Measurements from ENCODE around the gene GIT2.
A peak's percentile ranks its signal among the peaks of the same experiment; 100 is the strongest.
"Not testable (repeated sequence)": the region's sequence is repeated elsewhere in the genome, so short reads cannot be mapped to it uniquely, and the experiment has no call there.

GIT2 gene

DNA sequence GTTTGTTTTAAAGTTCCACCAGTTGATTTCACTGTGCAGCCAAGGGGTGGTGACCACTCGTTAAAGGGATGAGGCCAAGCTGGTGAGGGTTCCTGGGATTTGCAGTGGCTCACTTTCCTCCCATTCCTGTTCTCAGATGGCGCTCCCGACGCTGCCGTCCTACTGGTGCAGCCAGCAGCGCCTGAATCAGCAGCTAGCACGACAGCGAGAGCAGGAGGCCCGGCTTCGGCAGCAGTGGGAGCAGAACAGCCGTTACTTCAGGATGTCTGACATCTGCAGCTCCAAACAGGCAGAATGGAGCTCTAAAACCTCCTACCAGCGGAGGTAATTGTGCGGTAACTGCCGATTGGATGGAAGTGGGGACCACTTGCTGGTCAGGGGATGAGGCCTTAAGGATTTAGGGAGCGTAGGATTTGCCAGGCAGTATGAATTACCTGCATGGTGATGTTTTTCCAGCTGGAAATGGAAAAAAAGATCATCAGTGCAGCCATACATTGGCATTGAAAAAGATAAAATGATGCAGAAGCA, 93.2 kb downstream of the GIT2 start:
- Histone ChIP-seq H3K27ac (no peak overlapping the region), H3K36me3 (peaks cover 58% of the 10 kb centered on the region), H3K9me3 (no peaks in the 10 kb centered on the region), H3K4me3 (ENCODE audit: low read depth in 1 of 2, low read length in 1 of 2) (no peak overlapping the region), H3K4me1 (ENCODE audit: control insufficient read depth in 1 of 2, insufficient read depth in 1 of 2, low read depth in 1 of 2, low read length in 1 of 2) (peaks cover 17 to 27% of the 10 kb centered on the region in 2 experiments), H3K27me3 (no peaks in the 10 kb centered on the region)
- no peak for TF ChIP-seq CTCF (IDR thresholded peaks at IDR 0.05)

- no peak for TF ChIP-seq CTCF (IDR thresholded peaks at IDR 0.05)
- Histone ChIP-seq H3K4me1 (ENCODE audit: control insufficient read depth in 1 of 2, insufficient read depth in 1 of 2, low read depth in 1 of 2, low read length in 1 of 2) (peaks cover 17 to 27% of the 10 kb centered on the region in 2 experiments), H3K4me3 (ENCODE audit: low read depth in 1 of 2, low read length in 1 of 2) (peak overlapping the region; percentile 76 to 78), H3K27ac (peak overlapping the region; percentile 86), H3K27me3 (no peaks in the 10 kb centered on the region), H3K9me3 (no peaks in the 10 kb centered on the region), H3K36me3 (peaks cover 38% of the 10 kb centered on the region)
These were observed 95.2 kb downstream of the GIT2 start for GRCh38 chr12:109900752-109901580.

- peak within 1 kb of the TSS; percentile 76 to 78 for H3K4me3 ChIP-seq (ENCODE audit: low read depth in 1 of 2, low read length in 1 of 2)
- H3K27ac ChIP-seq = peak within 1 kb of the TSS; percentile 86
- TF ChIP-seq CTCF (IDR thresholded peaks at IDR 0.05) = peak; percentile 37
- H3K4me1 ChIP-seq (ENCODE audit: control insufficient read depth in 1 of 2, insufficient read depth in 1 of 2, low read depth in 1 of 2, low read length in 1 of 2) = peaks cover 17 to 27% of the 10 kb centered on the region in 2 experiments
- no peaks in the 10 kb centered on the region for H3K27me3 ChIP-seq
- peaks cover 29% of the 10 kb centered on the region for H3K36me3 ChIP-seq
- H3K9me3 ChIP-seq = no peaks in the 10 kb centered on the region
These were observed 96.1 kb downstream of the GIT2 start, which contains the start of gene TCHP for GRCh38 chr12:109899783-109900751. Gene TCHP (plus strand): TSS chr12:109900274. CDS start chr12:109903027, 2,753 bp downstream.

DNA sequence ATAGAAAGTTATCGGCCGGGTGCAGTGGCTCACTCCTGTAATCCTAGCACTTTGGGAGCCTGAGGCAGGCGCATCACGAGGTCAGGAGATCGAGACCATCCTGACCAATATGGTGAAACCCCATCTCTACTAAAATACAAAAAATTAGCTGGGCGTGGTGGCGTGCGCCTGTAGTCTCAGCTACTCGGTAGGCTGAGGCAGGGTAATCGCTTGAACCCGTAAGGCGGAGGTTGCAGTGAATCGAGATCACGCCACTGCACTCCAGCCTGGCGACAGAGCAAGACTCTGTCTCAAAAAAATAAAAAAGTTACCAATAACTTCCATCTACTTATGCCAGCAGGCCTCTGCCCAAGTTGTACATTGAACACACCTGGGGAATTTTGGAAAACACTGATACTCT, 96.8 kb downstream of the GIT2 start:
- not testable (repeated sequence) for H3K9me3 ChIP-seq, H3K27me3 ChIP-seq
- Histone ChIP-seq H3K27ac (peak overlapping the region; percentile 86), H3K4me3 (ENCODE audit: low read depth in 1 of 2, low read length in 1 of 2) (peak overlapping the region in 1 of 2 experiments; percentile 76), H3K4me1 (ENCODE audit: control insufficient read depth in 1 of 2, insufficient read depth in 1 of 2, low read depth in 1 of 2, low read length in 1 of 2) (peaks cover 17 to 27% of the 10 kb centered on the region in 2 experiments), H3K36me3 (peaks cover 22% of the 10 kb centered on the region)

DNA sequence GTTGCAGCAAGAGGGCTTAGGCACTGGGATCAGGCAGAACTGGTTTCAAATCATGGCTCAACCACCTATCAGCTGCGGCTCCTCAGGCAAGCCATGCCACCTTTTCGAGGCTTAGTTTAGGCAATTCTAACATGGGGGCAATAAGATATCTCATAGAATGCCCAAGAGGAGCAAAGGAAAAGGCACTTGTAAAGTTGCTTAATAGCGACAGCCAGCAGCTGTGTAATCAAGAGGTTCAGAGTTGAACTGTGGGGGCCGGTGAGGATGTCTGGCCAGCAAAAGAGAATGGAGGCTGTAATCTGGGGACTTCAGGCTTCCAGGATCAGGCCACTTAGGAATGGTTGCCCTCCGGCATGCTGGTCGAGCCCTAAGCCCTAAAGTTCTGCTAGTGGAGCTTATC, 99.1 kb downstream of the GIT2 start:
- Histone ChIP-seq H3K4me1 (ENCODE audit: control insufficient read depth in 1 of 2, insufficient read depth in 1 of 2, low read depth in 1 of 2, low read length in 1 of 2) (peaks cover 25 to 44% of the 10 kb centered on the region in 2 experiments), H3K4me3 (ENCODE audit: low read depth in 1 of 2, low read length in 1 of 2) (no peak overlapping the region), H3K36me3 (no peaks in the 10 kb centered on the region), H3K27me3 (no peaks in the 10 kb centered on the region), H3K27ac (no peak overlapping the region), H3K9me3 (no peaks in the 10 kb centered on the region)
- TF ChIP-seq CTCF (IDR thresholded peaks at IDR 0.05) = no peak

All from neutrophil (primary cell).